Activated CD8-positive, alpha-beta memory T cell treated with anti-CD3 and anti-CD28 coated beads, Interleukin-2, amount 50 U/mL, for 24 hours (primary cell): ENCODE data around the gene RXFP4.
"Not testable (repeated sequence)": the region's sequence is repeated elsewhere in the genome, so short reads cannot be mapped to it uniquely, and the experiment has no call there.

Experiments used
- DNase-seq: peaks from one replicate; pipeline ENCODE4 v3.0.0-alpha.2; 2020; ENCODE audit errors: extremely low read depth

RXFP4 gene

GRCh38 chr1:155930725-155931124 is 10.7 kb upstream of the RXFP4 start:
- DNase-seq: not testable (repeated sequence)

- DNase-seq: no peak
Measured at GRCh38 chr1:155931332-155932038, 10.0 kb upstream of the RXFP4 start.

- DNase-seq: no peak
Measured at GRCh38 chr1:155932081-155932480, 9.4 kb upstream of the RXFP4 start.

- DNase-seq: no peak
Measured at GRCh38 chr1:155932487-155932886, 9.0 kb upstream of the RXFP4 start.

- no peak for DNase-seq
Measured at GRCh38 chr1:155933591-155934096, 7.8 kb upstream of the RXFP4 start.

GRCh38 chr1:155934097-155934935 is 7.1 kb upstream of the RXFP4 start, which contains the start of gene KHDC4:
Gene KHDC4, minus strand, starts transcription at chr1:155934413. Its CDS starts 40 bp downstream, at chr1:155934373.
- DNase-seq: peak; percentile 90

- no peak for DNase-seq
Measured at GRCh38 chr1:155934936-155935590, 6.4 kb upstream of the RXFP4 start.

GRCh38 chr1:155938220-155938627 is 3.2 kb upstream of the RXFP4 start:
- DNase-seq: no peak

- no peak for DNase-seq
Measured at GRCh38 chr1:155940482-155940992, 901 bp upstream of the RXFP4 start.

- no peak for DNase-seq
Measured at GRCh38 chr1:155941845-155942531, 550 bp downstream of the RXFP4 start.

- DNase-seq: no peak
Measured at GRCh38 chr1:155942578-155943141, 1.2 kb downstream of the RXFP4 start.

- DNase-seq: no peak
Measured at GRCh38 chr1:155944444-155944799, 3.0 kb downstream of the RXFP4 start.

GRCh38 chr1:155946633-155947219 is 5.3 kb downstream of the RXFP4 start:
- DNase-seq: no peak

- no peak for DNase-seq
Measured at GRCh38 chr1:155947292-155947691, 5.9 kb downstream of the RXFP4 start.

GRCh38 chr1:155947741-155948140 is 6.3 kb downstream of the RXFP4 start:
- DNase-seq: no peak

GRCh38 chr1:155950829-155951228 is 9.4 kb downstream of the RXFP4 start:
- DNase-seq: no peak

GRCh38 chr1:155951753-155952504 is 10.5 kb downstream of the RXFP4 start:
- DNase-seq: no peak

- DNase-seq: no peak
Measured at GRCh38 chr1:155952505-155952890, 11.1 kb downstream of the RXFP4 start.

GRCh38 chr1:155954645-155955044 is 13.2 kb downstream of the RXFP4 start:
- no peak for DNase-seq

- DNase-seq: no peak
Measured at GRCh38 chr1:155957411-155957915, 16.0 kb downstream of the RXFP4 start.
